Liver (tissue), 9 donors: ENCODE measurements around the gene GABRR3. TPM values are rescaled to one million over a fixed set of nuclear protein-coding genes. Genes with fewer than 3 reads are reported as not detected.

Source experiments
- DNase-seq: peaks from one replicate; pipeline ENCODE4 v3.0.0-alpha.2; 2017; ENCODE audit warnings: low spot score
- H3K27ac ChIP-seq, 2 donors: one replicate each; pipeline ENCODE4 v1.7.0; 2013; ENCODE audit warnings: inconsistent platforms in 2 of 2, low read length in 2 of 2, control low read depth in 1 of 2, low read depth in 1 of 2, mild to moderate bottlenecking in 1 of 2
- H3K27me3 ChIP-seq, 4 donors: one replicate each; pipeline versions ENCODE4 v1.6.1 to v1.7.0; 2013; ENCODE audit warnings: low read length in 3 of 4, inconsistent platforms in 1 of 4, mild to moderate bottlenecking in 1 of 4, moderate library complexity in 1 of 4; ENCODE audit not compliant: control insufficient read depth in 4 of 4, insufficient read depth in 4 of 4
- H3K36me3 ChIP-seq, 4 donors: one replicate each; pipeline versions ENCODE4 v1.6.1 to v1.7.0; 2013; ENCODE audit warnings: low read length in 3 of 4, mild to moderate bottlenecking in 3 of 4, low read depth in 1 of 4, moderate library complexity in 1 of 4; ENCODE audit not compliant: control insufficient read depth in 4 of 4, insufficient read depth in 3 of 4
- H3K4me1 ChIP-seq, 4 donors: one replicate each; pipeline versions ENCODE4 v1.6.1 to v1.7.0; 2013; ENCODE audit warnings: low read length in 3 of 4, mild to moderate bottlenecking in 3 of 4, moderate library complexity in 1 of 4; ENCODE audit not compliant: control insufficient read depth in 4 of 4, insufficient read depth in 4 of 4
- H3K4me3 ChIP-seq, 3 donors: one replicate each; pipeline versions ENCODE4 v1.6.1 to v1.7.0; 2013; ENCODE audit warnings: low read length in 3 of 3, control low read depth in 1 of 3, low read depth in 1 of 3, mild to moderate bottlenecking in 1 of 3
- H3K9ac ChIP-seq, 2 donors: one replicate each; pipeline ENCODE4 v1.7.0; 2013; ENCODE audit warnings: low read length in 2 of 2, mild to moderate bottlenecking in 2 of 2, moderate library complexity in 2 of 2, control low read depth in 1 of 2, low read depth in 1 of 2
- H3K9me3 ChIP-seq, 4 donors: one replicate each; pipeline versions ENCODE4 v1.6.1 to v1.7.0; 2013; ENCODE audit warnings: low read length in 3 of 4; ENCODE audit not compliant: control insufficient read depth in 4 of 4
- EGR1 ChIP-seq, 2 donors: IDR thresholded peaks; 2 replicates each; pipeline ENCODE4 v1.6.1; 2016 to 2018; ENCODE audit warnings: antibody characterized with exemption in 2 of 2, low read depth in 2 of 2
- FOXA1 ChIP-seq: IDR thresholded peaks from 2 replicates; pipeline ENCODE4 v1.6.1; 2016; ENCODE audit warnings: antibody characterized with exemption
- FOXA2 ChIP-seq: IDR thresholded peaks from 2 replicates; pipeline ENCODE4 v1.6.1; 2016; ENCODE audit warnings: antibody characterized with exemption
- GABPA ChIP-seq, 2 donors: IDR thresholded peaks in 1 of 2; conservative IDR thresholded peaks in 1 of 2; 2 replicates each; pipeline ENCODE4 v1.6.1; 2016; ENCODE audit warnings: antibody characterized with exemption in 2 of 2, mild to moderate bottlenecking in 1 of 2, moderate library complexity in 1 of 2
- HNF4A ChIP-seq, 2 donors: conservative IDR thresholded peaks; 2 replicates each; pipeline ENCODE4 v1.6.1; 2016; ENCODE audit warnings: antibody characterized with exemption in 2 of 2, mild to moderate bottlenecking in 2 of 2
- HNF4G ChIP-seq: IDR thresholded peaks from 2 replicates; pipeline ENCODE4 v1.6.1; 2016; ENCODE audit warnings: antibody characterized with exemption
- JUND ChIP-seq, 2 donors: IDR thresholded peaks; 2 replicates each; pipeline ENCODE4 v1.6.1; 2016; ENCODE audit warnings: antibody characterized with exemption in 2 of 2
- NR2F2 ChIP-seq: IDR thresholded peaks from 2 replicates; pipeline ENCODE4 v1.6.1; 2016; ENCODE audit warnings: antibody characterized with exemption
- RAD21 ChIP-seq, 2 donors: IDR thresholded peaks; 2 replicates each; pipeline ENCODE4 v1.6.1; 2016; ENCODE audit warnings: antibody characterized with exemption in 2 of 2, mild to moderate bottlenecking in 2 of 2
- RXRA ChIP-seq, 2 donors: IDR thresholded peaks; 2 replicates each; pipeline ENCODE4 v1.6.1; 2017 to 2018; ENCODE audit warnings: antibody characterized with exemption in 2 of 2, mild to moderate bottlenecking in 1 of 2
- SP1 ChIP-seq: IDR thresholded peaks from 2 replicates; pipeline ENCODE4 v1.6.1; 2018; ENCODE audit warnings: antibody characterized with exemption, mild to moderate bottlenecking
- TAF1 ChIP-seq: conservative IDR thresholded peaks from 2 replicates; pipeline ENCODE4 v1.6.1; 2016; ENCODE audit warnings: antibody characterized with exemption, mild to moderate bottlenecking
- WGBS: extraction: QIAGEN DNeasy Blood & Tissue Kit; methylation state at CpG from one replicate; pipeline ENCODE4 v1.1.7; 2013; 5-methylcytosine and 5-hydroxymethylcytosine counted together
- polyA plus RNA-seq, 2 donors: library from polyadenylated mRNA; stranded (reverse) in 1 of 2; unstranded in 1 of 2; fragments of 200-250 nt in 1 of 2; fragments of >200 nt in 1 of 2; fragmentation: Nextera tagmentation in 1 of 2; extraction: Ambion mirVana in 1 of 2; gene quantifications; one replicate each; pipeline versions ENCODE4 v1.2.1 to v1.2.3, GENCODE V29; 2013 to 2015
- total RNA-seq, 2 donors: library from RNA; depleted of rRNA; stranded (reverse); fragments of >200 nt; gene quantifications; one replicate each; pipeline ENCODE4 v1.2.3, GENCODE V29; 2014
- TF ChIP-seq, protein P1 (sequence below): IDR thresholded peaks from 2 replicates; pipeline ENCODE4 v1.6.1; 2016; ENCODE audit warnings: antibody characterized with exemption
- TF ChIP-seq, protein P2 (sequence below): fragments of 150-350 bp; IDR thresholded peaks from 2 replicates; pipeline ENCODE4 v1.5.1; 2017; ENCODE audit warnings: improper control_type of control experiment, low read depth, low read length; ENCODE audit not compliant: missing input control
- TF ChIP-seq, protein P3 (sequence below): IDR thresholded peaks from 2 replicates; pipeline ENCODE4 v1.6.1; 2016; ENCODE audit warnings: antibody characterized with exemption, mild to moderate bottlenecking
- TF ChIP-seq, protein P4 (sequence below): IDR thresholded peaks from 2 replicates; pipeline ENCODE4 v1.6.1; 2016; ENCODE audit warnings: antibody characterized with exemption
- donor health status: healthy.
- donor health status: healthy.
- donor health status: healthy.
- donor health status: healthy.
- donor health status: healthy.

The GABRR3 gene
- total and polyA plus RNA-seq, 4 donors: not detected

DNA sequence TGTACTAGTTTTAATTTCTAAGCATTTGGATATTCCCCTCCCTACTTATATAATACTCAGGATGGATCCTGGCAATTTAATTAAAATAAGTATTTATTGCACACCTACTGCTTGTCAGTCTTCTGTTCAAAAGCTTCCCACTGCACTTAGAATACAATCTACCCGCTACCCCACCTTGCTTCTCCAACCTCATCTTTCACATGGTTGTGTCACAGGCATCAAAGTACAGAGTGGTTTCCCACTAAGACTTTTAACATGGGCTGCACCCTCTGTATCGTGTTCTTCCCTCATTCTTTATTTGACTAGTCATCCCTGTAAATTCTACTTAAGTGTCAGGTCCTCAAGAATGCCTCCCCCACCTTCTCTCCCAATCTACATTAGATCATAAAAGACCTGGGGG, 97.9 kb downstream of the GABRR3 start:
- Histone ChIP-seq H3K27ac (no peak overlapping the region), H3K4me1 (no peaks in the 10 kb centered on the region), H3K9me3 (no peaks in the 10 kb centered on the region), H3K9ac (no peak overlapping the region), H3K27me3 (no peaks in the 10 kb centered on the region), H3K4me3 (no peak overlapping the region), H3K36me3 (peaks cover 0 to 8% (median 4%) of the 10 kb centered on the region in 4 donors)
- 94% methylated on average over 2 of the region's 2 CpGs for WGBS
- no peak for DNase-seq
- TF ChIP-seq EGR1 (IDR thresholded peaks at IDR 0.05; ENCODE audit: low read depth in 2 of 2) (no peak), RXRA (IDR thresholded peaks at IDR 0.05) (no peak), FOXA2 (no peak), HNF4A (conservative IDR thresholded peaks at IDR 0.05) (no peak), JUND (IDR thresholded peaks at IDR 0.05) (no peak), TAF1 (no peak), GABPA (IDR thresholded peaks at IDR 0.05 in 1 of 2, conservative IDR thresholded peaks at IDR 0.05 in 1 of 2) (no peak), NR2F2 (no peak), FOXA1 (no peak)
- TF ChIP-seq, protein P1, sequence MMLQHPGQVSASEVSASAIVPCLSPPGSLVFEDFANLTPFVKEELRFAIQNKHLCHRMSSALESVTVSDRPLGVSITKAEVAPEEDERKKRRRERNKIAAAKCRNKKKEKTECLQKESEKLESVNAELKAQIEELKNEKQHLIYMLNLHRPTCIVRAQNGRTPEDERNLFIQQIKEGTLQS: no peak
- TF ChIP-seq, protein P2, sequence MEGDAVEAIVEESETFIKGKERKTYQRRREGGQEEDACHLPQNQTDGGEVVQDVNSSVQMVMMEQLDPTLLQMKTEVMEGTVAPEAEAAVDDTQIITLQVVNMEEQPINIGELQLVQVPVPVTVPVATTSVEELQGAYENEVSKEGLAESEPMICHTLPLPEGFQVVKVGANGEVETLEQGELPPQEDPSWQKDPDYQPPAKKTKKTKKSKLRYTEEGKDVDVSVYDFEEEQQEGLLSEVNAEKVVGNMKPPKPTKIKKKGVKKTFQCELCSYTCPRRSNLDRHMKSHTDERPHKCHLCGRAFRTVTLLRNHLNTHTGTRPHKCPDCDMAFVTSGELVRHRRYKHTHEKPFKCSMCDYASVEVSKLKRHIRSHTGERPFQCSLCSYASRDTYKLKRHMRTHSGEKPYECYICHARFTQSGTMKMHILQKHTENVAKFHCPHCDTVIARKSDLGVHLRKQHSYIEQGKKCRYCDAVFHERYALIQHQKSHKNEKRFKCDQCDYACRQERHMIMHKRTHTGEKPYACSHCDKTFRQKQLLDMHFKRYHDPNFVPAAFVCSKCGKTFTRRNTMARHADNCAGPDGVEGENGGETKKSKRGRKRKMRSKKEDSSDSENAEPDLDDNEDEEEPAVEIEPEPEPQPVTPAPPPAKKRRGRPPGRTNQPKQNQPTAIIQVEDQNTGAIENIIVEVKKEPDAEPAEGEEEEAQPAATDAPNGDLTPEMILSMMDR: no peak

DNA sequence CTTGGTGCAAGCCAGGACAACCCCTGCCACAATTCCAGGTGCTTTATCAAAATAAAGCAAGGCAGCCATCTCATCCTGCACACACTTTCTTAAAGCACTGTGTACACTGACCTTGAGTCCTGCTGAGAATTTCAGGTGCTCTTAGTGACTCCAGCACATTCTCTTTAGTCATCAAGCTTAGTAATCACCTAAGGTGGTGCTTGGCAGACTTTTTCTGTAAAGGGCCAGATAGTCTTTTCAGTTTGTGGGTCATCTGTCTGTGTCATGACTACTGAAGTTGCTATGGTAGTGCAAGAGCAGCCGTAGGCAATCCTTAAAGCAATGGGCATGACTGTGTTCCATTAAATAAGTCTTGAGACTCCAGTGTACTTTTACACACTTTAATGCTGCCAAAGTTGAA, 99.3 kb downstream of the GABRR3 start:
- Histone ChIP-seq H3K4me1 (no peaks in the 10 kb centered on the region), H3K9me3 (no peaks in the 10 kb centered on the region), H3K9ac (no peak overlapping the region), H3K36me3 (peaks cover 0 to 7% (median 3%) of the 10 kb centered on the region in 4 donors), H3K27me3 (no peaks in the 10 kb centered on the region), H3K27ac (no peak overlapping the region), H3K4me3 (no peak overlapping the region)
- WGBS: 97% methylated on average over 1 of the region's 1 CpG
- TF ChIP-seq JUND (IDR thresholded peaks at IDR 0.05) (no peak), HNF4G (no peak), SP1 (no peak), EGR1 (IDR thresholded peaks at IDR 0.05; ENCODE audit: low read depth in 2 of 2) (no peak), RAD21 (IDR thresholded peaks at IDR 0.05) (no peak), NR2F2 (no peak), FOXA1 (no peak), FOXA2 (no peak), HNF4A (conservative IDR thresholded peaks at IDR 0.05) (no peak), TAF1 (no peak), GABPA (IDR thresholded peaks at IDR 0.05 in 1 of 2, conservative IDR thresholded peaks at IDR 0.05 in 1 of 2) (no peak), RXRA (IDR thresholded peaks at IDR 0.05) (no peak)
- TF ChIP-seq, protein P3, sequence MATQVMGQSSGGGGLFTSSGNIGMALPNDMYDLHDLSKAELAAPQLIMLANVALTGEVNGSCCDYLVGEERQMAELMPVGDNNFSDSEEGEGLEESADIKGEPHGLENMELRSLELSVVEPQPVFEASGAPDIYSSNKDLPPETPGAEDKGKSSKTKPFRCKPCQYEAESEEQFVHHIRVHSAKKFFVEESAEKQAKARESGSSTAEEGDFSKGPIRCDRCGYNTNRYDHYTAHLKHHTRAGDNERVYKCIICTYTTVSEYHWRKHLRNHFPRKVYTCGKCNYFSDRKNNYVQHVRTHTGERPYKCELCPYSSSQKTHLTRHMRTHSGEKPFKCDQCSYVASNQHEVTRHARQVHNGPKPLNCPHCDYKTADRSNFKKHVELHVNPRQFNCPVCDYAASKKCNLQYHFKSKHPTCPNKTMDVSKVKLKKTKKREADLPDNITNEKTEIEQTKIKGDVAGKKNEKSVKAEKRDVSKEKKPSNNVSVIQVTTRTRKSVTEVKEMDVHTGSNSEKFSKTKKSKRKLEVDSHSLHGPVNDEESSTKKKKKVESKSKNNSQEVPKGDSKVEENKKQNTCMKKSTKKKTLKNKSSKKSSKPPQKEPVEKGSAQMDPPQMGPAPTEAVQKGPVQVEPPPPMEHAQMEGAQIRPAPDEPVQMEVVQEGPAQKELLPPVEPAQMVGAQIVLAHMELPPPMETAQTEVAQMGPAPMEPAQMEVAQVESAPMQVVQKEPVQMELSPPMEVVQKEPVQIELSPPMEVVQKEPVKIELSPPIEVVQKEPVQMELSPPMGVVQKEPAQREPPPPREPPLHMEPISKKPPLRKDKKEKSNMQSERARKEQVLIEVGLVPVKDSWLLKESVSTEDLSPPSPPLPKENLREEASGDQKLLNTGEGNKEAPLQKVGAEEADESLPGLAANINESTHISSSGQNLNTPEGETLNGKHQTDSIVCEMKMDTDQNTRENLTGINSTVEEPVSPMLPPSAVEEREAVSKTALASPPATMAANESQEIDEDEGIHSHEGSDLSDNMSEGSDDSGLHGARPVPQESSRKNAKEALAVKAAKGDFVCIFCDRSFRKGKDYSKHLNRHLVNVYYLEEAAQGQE: no peak
- TF ChIP-seq, protein P4, sequence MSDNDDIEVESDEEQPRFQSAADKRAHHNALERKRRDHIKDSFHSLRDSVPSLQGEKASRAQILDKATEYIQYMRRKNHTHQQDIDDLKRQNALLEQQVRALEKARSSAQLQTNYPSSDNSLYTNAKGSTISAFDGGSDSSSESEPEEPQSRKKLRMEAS: no peak
- TF ChIP-seq, protein P1: no peak
- TF ChIP-seq, protein P2: no peak
- no peak for DNase-seq
